K562 (cell line): ENCODE data around the gene ARFGEF3. TPM values are rescaled to one million over a fixed set of nuclear protein-coding genes. Genes with fewer than 3 reads are reported as not detected.

ENCODE experiments used
- ATAC-seq: fragments of 200-7000 bp; cut with Tn5 transposase; 3 replicates; pipeline ENCODE4 v1.9.1; 2020; ENCODE audit warnings: moderate library complexity
- BruUV-seq: library from RNA; stranded (reverse); fragments of 400-500 nt; replicated peaks from 2 replicates; lab custom pipeline; 2021; lab: Mats Ljungman, UMichigan
- CTCF ChIA-PET: fragments of 300-600 bp; formaldehyde crosslinking; extraction: SDS; loops from one replicate; lab custom pipeline; 2021; ENCODE audit warnings: low intra/inter-chr PET ratio; lab: Yijun Ruan, JAX
- POLR2A ChIA-PET: fragments of 300-600, 350-650 bp; sonication (Branson Sonifier 250); formaldehyde crosslinking; extraction: SDS; loops from one replicate; lab custom pipeline; 2021; ENCODE audit warnings: antibody characterized with exemption, inconsistent platforms; lab: Yijun Ruan, JAX
- DNase-seq, 4 experiments: peaks; one replicate each; pipeline versions ENCODE4 v3.0.0 to v3.0.0-alpha.2; 2011 to 2018; ENCODE audit warnings: low spot score in 3 of 4, mixed read lengths in 3 of 4; ENCODE audit errors: extremely low read depth in 1 of 4
- FAIRE-seq: peaks from 2 replicates; lab custom pipeline; 2011; peaks lifted over from hg19 to GRCh38; lab: Jason Lieb, UNC
- H2AFZ ChIP-seq: 2 replicates; pipeline ENCODE4 v1.6.0; 2011; ENCODE audit warnings: low read depth, low read length, control low read depth, inconsistent platforms
- H3K27ac ChIP-seq: fragments of 200-600 bp; 3 replicates; pipeline ENCODE4 v1.8.0; 2011; ENCODE audit warnings: low read depth, mild to moderate bottlenecking, control low read depth, inconsistent platforms, low read length, moderate library complexity, mixed read lengths; ENCODE audit errors: extremely low read depth
- H3K27me3 ChIP-seq, 2 experiments: fragments of 300-600 bp in 1 of 2; 2 replicates in 1 of 2; 3 replicates in 1 of 2; pipeline versions ENCODE4 v1.6.0 to v1.8.0; 2011; ENCODE audit warnings: inconsistent platforms in 2 of 2, low read length in 2 of 2, mild to moderate bottlenecking in 1 of 2, mixed read lengths in 1 of 2, moderate library complexity in 1 of 2; ENCODE audit not compliant: control insufficient read depth in 2 of 2, insufficient read depth in 2 of 2
- H3K36me3 ChIP-seq: fragments of 300-600 bp; 3 replicates; pipeline ENCODE4 v1.8.0; 2011; ENCODE audit warnings: mild to moderate bottlenecking, low read length, inconsistent platforms; ENCODE audit not compliant: control insufficient read depth, insufficient read depth
- H3K4me1 ChIP-seq, 2 experiments: fragments of 200-600 bp in 1 of 2; replicated peaks in 1 of 2; 2 replicates in 1 of 2; 3 replicates in 1 of 2; pipeline versions ENCODE4 v1.5.1 to v1.8.0; 2011; ENCODE audit warnings: inconsistent platforms in 2 of 2, low read length in 2 of 2, mild to moderate bottlenecking in 1 of 2, mixed read lengths in 1 of 2, moderate library complexity in 1 of 2; ENCODE audit not compliant: control insufficient read depth in 2 of 2, insufficient read depth in 2 of 2
- H3K4me2 ChIP-seq: 2 replicates; pipeline ENCODE4 v1.6.1; 2011; ENCODE audit warnings: low read length, control low read depth, inconsistent platforms, mixed read lengths; ENCODE audit not compliant: insufficient read depth
- H3K4me3 ChIP-seq: fragments of 200-600 bp; sonication (generic), shearing (Covaris generic); 2 replicates; pipeline ENCODE4 v1.5.1; 2016; ENCODE audit warnings: control low read depth, inconsistent platforms
- H3K79me2 ChIP-seq: fragments of 200-600 bp; 3 replicates; pipeline ENCODE4 v1.8.0; 2011; ENCODE audit warnings: low read length, inconsistent platforms; ENCODE audit not compliant: control insufficient read depth, insufficient read depth
- H3K9ac ChIP-seq, 2 experiments: 2 replicates each; pipeline versions ENCODE4 v1.6.0 to v1.6.1; 2011; ENCODE audit warnings: low read depth in 2 of 2, low read length in 2 of 2, control low read depth in 1 of 2, inconsistent platforms in 1 of 2, mild to moderate bottlenecking in 1 of 2, mixed read lengths in 1 of 2; ENCODE audit not compliant: insufficient read depth in 1 of 2
- H3K9me1 ChIP-seq: one replicate; pipeline ENCODE4 v1.6.0; 2011; ENCODE audit warnings: inconsistent platforms, mild to moderate bottlenecking, low read length, moderate library complexity; ENCODE audit not compliant: control insufficient read depth, insufficient read depth
- H3K9me3 ChIP-seq: replicated peaks from 2 replicates; pipeline ENCODE4 v1.5.1; 2011; ENCODE audit warnings: low read depth, low read length, inconsistent platforms; ENCODE audit not compliant: control insufficient read depth, insufficient read depth
- H4K20me1 ChIP-seq: replicated peaks from 2 replicates; pipeline ENCODE4 v1.6.1; 2011; ENCODE audit warnings: low read length, inconsistent platforms, mixed read lengths; ENCODE audit not compliant: control insufficient read depth, insufficient read depth
- ETS1 ChIP-seq: conservative IDR thresholded peaks from 2 replicates; pipeline ENCODE4 v1.6.1; 2011; ENCODE audit warnings: low read depth, mild to moderate bottlenecking, low read length; ENCODE audit not compliant: control insufficient read depth
- ZNF316 ChIP-seq: fragments of 450-650 bp; IDR thresholded peaks from 2 replicates; pipeline ENCODE4 v1.6.1; 2016
- WGBS: fragments of 100-300 bp; shearing (Covaris generic); methylation state at CpG from one replicate; pipeline ENCODE4 v1.1.6; 2016; ENCODE audit warnings: low coverage, mixed read lengths; ENCODE audit not compliant: insufficient coverage; ENCODE audit errors: missing lambda C conversion rate; 5-methylcytosine and 5-hydroxymethylcytosine counted together
- in situ Hi-C: fragments of 300-500 bp; cut with MboI; formaldehyde crosslinking; loops from 4 replicates; pipeline ENCODE4 v1.15.0; 2018; ENCODE audit warnings: inconsistent platforms, mixed read lengths
- intact Hi-C: fragments of 100-400 bp; cut with micrococcal nuclease; formaldehyde crosslinking; loops from 2 replicates; pipeline ENCODE4 v1.14.2; 2022
- polyA plus RNA-seq, 8 experiments: library from polyadenylated mRNA; depleted of rRNA in 4 of 8; stranded (reverse) in 5 of 8; unstranded in 3 of 8; fragments of >200 nt; fragmentation: Nextera tagmentation in 2 of 8; fragmentation: Illumina TruSeq in 1 of 8; extraction: Ambion mirVana in 2 of 8; extraction: Trizol in 1 of 8; gene quantifications; 2 replicates each; pipeline versions ENCODE4 v1.2.1 to v1.2.3, GENCODE V29; 2011 to 2014; ENCODE audit warnings: inconsistent platforms in 1 of 8, missing spikeins in 1 of 8
- total RNA-seq, 7 experiments: library from RNA; depleted of rRNA in 6 of 7; stranded (reverse); fragments of >200 nt in 6 of 7; fragmentation: Illumina TruSeq in 2 of 7; extraction: Trizol in 2 of 7; gene quantifications; 2 replicates each; pipeline versions ENCODE4 v1.2.1 to v1.2.3, GENCODE V29; 2011 to 2021; ENCODE audit warnings: low replicate concordance in 1 of 7

ARFGEF3 gene
- total and polyA plus RNA-seq, 9 of the 15 experiments (the other 6 are each of a cell fraction or from before 2014, with no cell fraction given) = under 0.01 to 0.02 TPM; not detected in 7

DNA sequence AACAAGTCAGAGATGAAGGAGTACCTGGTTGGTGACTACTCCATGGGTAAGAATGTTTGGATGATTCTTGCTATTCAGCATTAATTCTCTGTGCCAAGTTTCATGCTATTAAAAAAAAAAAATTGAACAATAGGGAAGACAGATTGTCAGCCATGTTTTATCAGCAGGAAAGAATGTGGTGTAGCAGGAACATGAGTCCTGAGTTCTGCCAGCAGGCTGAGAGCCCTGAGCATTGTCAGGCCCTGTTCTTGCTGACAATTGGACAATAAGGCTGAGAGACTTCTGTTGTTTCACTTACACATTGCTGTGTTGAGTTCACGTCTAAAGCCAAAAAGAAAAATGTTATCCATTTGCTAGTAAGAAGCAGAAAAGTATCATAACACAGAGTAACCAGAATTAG is 145.6 kb downstream of the ARFGEF3 start:
- Histone ChIP-seq H3K9ac (no peak overlapping the region), H2AFZ (no peak overlapping the region), H3K36me3 (no peaks in the 10 kb centered on the region), H3K4me3 (no peak overlapping the region), H3K9me1 (no peaks in the 10 kb centered on the region), H3K4me2 (no peak overlapping the region), H3K27me3 (peaks cover 0 to 17% of the 10 kb centered on the region in 2 experiments; a peak in 4 of 5 replicates), H3K9me3 (no peaks in the 10 kb centered on the region), H3K79me2 (no peaks in the 10 kb centered on the region), H4K20me1 (no peaks in the 10 kb centered on the region), H3K4me1 (no peaks in the 10 kb centered on the region), H3K27ac (no peak overlapping the region)
- WGBS = 0% methylated on average over 1 of the region's 1 CpG
- POLR2A ChIA-PET = no interaction called here
- FAIRE-seq (no peak), ATAC-seq (no peak), DNase-seq (no peak)
- in situ Hi-C loops = no loop called here
- TF ChIP-seq ETS1 = no peak
- peak; percentile 47 for TF ChIP-seq ZNF316
- CTCF ChIA-PET = no interaction called here
- intact Hi-C loops = no loop called here
- no TSS peak for BruUV-seq
